Measurements from ENCODE around the gene ZNF678.

Gene ZNF678

GRCh38 chr1:227723474-227723873 lies 160.1 kb downstream of the ZNF678 start:
- DNase-seq (ENCODE audit: low spot score), result no peak

- DNase-seq (ENCODE audit: low spot score), result no peak
These were observed 161.7 kb downstream of the ZNF678 start for GRCh38 chr1:227725046-227725445.

- no peak for DNase-seq (ENCODE audit: low spot score)
These were observed 163.0 kb downstream of the ZNF678 start for GRCh38 chr1:227726318-227726717.

Data from CD4-positive, alpha-beta T cell treated with Interleukin-6 at 100 ng/mL for 8 hours (primary cell).